Right lobe of liver (tissue), 4 donors: ENCODE measurements around the gene CBX6.
A peak's percentile ranks its signal among the peaks of the same experiment; 100 is the strongest.

Experiments used
- CTCF ChIP-seq, 4 donors: fragments of 200-600 bp in 3 of 4; fragments of 450-650 bp in 1 of 4; IDR thresholded peaks; one replicate each; pipeline versions ENCODE4 v1.5.1 to v1.8.0; 2016 to 2022; ENCODE audit warnings: antibody characterized with exemption in 4 of 4, mild to moderate bottlenecking in 2 of 4
- POLR2A ChIP-seq: fragments of 450-650 bp; IDR thresholded peaks from one replicate; pipeline ENCODE4 v1.6.1; 2017; ENCODE audit warnings: antibody characterized with exemption, mild to moderate bottlenecking
- donor health status: DM: no; HTN: no; CAD: no.
- donor health status: DM: no; HTN: no; CAD: no.
- donor health status: DM: no; HTN: yes; CAD: no.

DNA sequence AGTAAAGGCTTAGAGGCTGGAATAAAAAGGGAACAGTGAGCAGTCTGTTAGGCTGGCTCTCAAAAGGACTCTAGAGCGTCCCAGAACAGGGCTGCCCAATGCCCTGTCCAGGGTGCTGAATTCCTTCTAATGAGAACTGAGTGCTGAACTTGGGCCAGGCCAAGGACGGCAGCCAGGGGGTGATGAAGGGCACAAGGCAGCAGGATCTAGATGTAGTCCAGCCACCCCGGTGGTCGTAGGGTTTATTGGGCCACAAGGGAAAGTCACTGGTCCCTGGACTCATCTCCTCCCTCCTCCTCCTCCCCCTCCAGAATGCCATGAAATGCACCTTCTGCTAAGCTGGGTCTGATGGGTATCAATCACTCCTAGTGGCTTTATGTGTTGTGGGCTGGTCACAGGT lies 47.4 kb downstream of the CBX6 start:
- peak; percentile 10 to 37 (median 28) for TF ChIP-seq CTCF (IDR thresholded peaks at IDR 0.05)
- no peak for TF ChIP-seq POLR2A
